ENCODE data around the gene NBEA.

- TF ChIP-seq SIN3A (IDR thresholded peaks at IDR 0.05; ENCODE audit: borderline replicate concordance, insufficient read depth, low read depth, low read length) (no peak), CTCF (IDR thresholded peaks at IDR 0.05) (no peak), POLR2AphosphoS5 (IDR thresholded peaks at IDR 0.05; ENCODE audit: low read depth, low read length) (no peak), REST (IDR thresholded peaks at IDR 0.05; ENCODE audit: insufficient read depth in 1 of 2, low read depth in 2 of 2, low read length in 1 of 2) (no peak), TCF7L2 (IDR thresholded peaks at IDR 0.05; ENCODE audit: low read depth, low read length) (no peak)
These were observed 672.6 kb downstream of the NBEA start for GRCh38 chr13:35614666-35615065.
